DOHH2 (cell line): ENCODE results near the gene FBLN7.

Experiments
- H3F3A ChIP-seq: fragments of 200-600 bp; sonication (generic), shearing (Covaris generic); 2 replicates; pipeline ENCODE4 v1.6.0; 2016; ENCODE audit warnings: antibody characterized with exemption, mild to moderate bottlenecking; ENCODE audit not compliant: control insufficient read depth, insufficient read depth
- H3K27ac ChIP-seq: fragments of 200-600 bp; sonication (generic); 2 replicates; pipeline ENCODE4 v1.5.1; 2014; ENCODE audit warnings: low read depth, mild to moderate bottlenecking, low read length, moderate library complexity
- H3K27me3 ChIP-seq: fragments of 200-600 bp; sonication (generic); 2 replicates; pipeline ENCODE4 v1.6.1; 2014; ENCODE audit warnings: mild to moderate bottlenecking, low read length, mixed read lengths; ENCODE audit not compliant: control insufficient read depth
- H3K36me3 ChIP-seq: fragments of 200-600 bp; sonication (generic); 2 replicates; pipeline ENCODE4 v1.6.1; 2014; ENCODE audit warnings: mild to moderate bottlenecking, low read length, moderate library complexity, mixed read lengths; ENCODE audit not compliant: control insufficient read depth
- H3K4me1 ChIP-seq: fragments of 200-600 bp; sonication (generic); 2 replicates; pipeline ENCODE4 v1.6.1; 2014; ENCODE audit warnings: mild to moderate bottlenecking, low read length, mixed read lengths; ENCODE audit not compliant: control insufficient read depth
- H3K4me2 ChIP-seq: fragments of 200-600 bp; sonication (generic); 2 replicates; pipeline ENCODE4 v1.6.0; 2014; ENCODE audit warnings: mild to moderate bottlenecking, low read length, moderate library complexity
- H3K4me3 ChIP-seq: fragments of 200-600 bp; sonication (generic); 2 replicates; pipeline ENCODE4 v1.5.1; 2014; ENCODE audit warnings: mild to moderate bottlenecking, low read length, mixed read lengths
- H3K79me2 ChIP-seq: fragments of 200-600 bp; sonication (generic); 2 replicates; pipeline ENCODE4 v1.6.1; 2014; ENCODE audit warnings: mild to moderate bottlenecking, low read length, mixed read lengths; ENCODE audit not compliant: control insufficient read depth
- H3K9me2 ChIP-seq: fragments of 200-600 bp; sonication (generic); replicated peaks from 2 replicates; pipeline ENCODE4 v1.6.1; 2014; ENCODE audit warnings: mild to moderate bottlenecking, low read length, mixed read lengths; ENCODE audit not compliant: control insufficient read depth
- H3K9me3 ChIP-seq: fragments of 200-600 bp; sonication (generic); 2 replicates; pipeline ENCODE4 v1.6.1; 2014; ENCODE audit warnings: antibody characterized with exemption, low read length, mixed read lengths; ENCODE audit not compliant: control insufficient read depth, insufficient read depth
- H4K20me1 ChIP-seq: fragments of 200-600 bp; sonication (generic); 2 replicates; pipeline ENCODE4 v1.6.0; 2014; ENCODE audit warnings: low read depth, mild to moderate bottlenecking, antibody characterized with exemption, low read length, moderate library complexity; ENCODE audit not compliant: control insufficient read depth, insufficient read depth
- EZH2phosphoT487 ChIP-seq: fragments of 200-600 bp; sonication (generic); IDR thresholded peaks from 2 replicates; pipeline ENCODE4 v1.6.1; 2017; ENCODE audit warnings: borderline replicate concordance, mild to moderate bottlenecking, antibody characterized with exemption, low read length, moderate library complexity, mixed read lengths
- TF ChIP-seq, protein P1 (sequence below): fragments of 200-600 bp; sonication (generic); IDR thresholded peaks from one replicate; pipeline ENCODE4 v1.5.1; 2014; ENCODE audit warnings: antibody characterized with exemption, mild to moderate bottlenecking, low read depth, low read length; ENCODE audit not compliant: poor library complexity, severe bottlenecking

FBLN7 gene

DNA sequence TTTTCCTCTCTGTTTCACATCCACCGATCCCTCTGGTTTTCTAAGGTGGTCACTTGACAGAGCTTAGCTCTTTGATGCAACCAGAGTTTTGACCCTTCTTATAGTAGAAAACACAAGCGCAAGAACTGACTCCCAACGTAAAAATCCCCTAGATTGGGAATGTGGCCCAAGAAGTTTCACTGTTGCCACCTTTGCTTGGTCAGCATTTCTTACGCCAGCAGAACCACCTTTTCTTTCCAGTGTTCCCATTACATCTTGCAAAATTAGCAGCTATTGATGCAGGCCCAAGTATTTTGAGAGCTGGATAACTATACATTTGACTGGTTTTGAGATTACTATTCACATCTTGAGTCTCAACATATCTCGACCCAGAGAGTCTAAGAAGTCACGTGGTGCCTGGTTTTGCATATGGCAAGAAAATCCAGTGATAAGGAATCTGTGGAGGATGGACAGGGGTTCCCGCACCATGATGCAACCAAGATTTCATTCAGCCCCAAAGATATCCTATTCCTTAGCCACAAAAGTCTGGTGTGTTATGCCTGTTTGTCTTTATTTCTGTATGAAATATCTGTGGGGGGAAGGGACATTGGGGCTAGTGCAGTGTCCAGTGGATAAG lies 37.9 kb downstream of the FBLN7 start:
- Histone ChIP-seq H3K9me2 (no peaks in the 10 kb centered on the region), H3K79me2 (no peaks in the 10 kb centered on the region), H3K9me3 (no peaks in the 10 kb centered on the region), H3K36me3 (no peaks in the 10 kb centered on the region), H3K27ac (no peak overlapping the region), H3K4me3 (no peak overlapping the region), H3K4me1 (peaks cover 8% of the 10 kb centered on the region), H4K20me1 (no peaks in the 10 kb centered on the region), H3K4me2 (no peak overlapping the region), H3F3A (no peaks in the 10 kb centered on the region), H3K27me3 (no peaks in the 10 kb centered on the region)
- TF ChIP-seq EZH2phosphoT487 = no peak
- TF ChIP-seq, protein P1, sequence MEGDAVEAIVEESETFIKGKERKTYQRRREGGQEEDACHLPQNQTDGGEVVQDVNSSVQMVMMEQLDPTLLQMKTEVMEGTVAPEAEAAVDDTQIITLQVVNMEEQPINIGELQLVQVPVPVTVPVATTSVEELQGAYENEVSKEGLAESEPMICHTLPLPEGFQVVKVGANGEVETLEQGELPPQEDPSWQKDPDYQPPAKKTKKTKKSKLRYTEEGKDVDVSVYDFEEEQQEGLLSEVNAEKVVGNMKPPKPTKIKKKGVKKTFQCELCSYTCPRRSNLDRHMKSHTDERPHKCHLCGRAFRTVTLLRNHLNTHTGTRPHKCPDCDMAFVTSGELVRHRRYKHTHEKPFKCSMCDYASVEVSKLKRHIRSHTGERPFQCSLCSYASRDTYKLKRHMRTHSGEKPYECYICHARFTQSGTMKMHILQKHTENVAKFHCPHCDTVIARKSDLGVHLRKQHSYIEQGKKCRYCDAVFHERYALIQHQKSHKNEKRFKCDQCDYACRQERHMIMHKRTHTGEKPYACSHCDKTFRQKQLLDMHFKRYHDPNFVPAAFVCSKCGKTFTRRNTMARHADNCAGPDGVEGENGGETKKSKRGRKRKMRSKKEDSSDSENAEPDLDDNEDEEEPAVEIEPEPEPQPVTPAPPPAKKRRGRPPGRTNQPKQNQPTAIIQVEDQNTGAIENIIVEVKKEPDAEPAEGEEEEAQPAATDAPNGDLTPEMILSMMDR = no peak

DNA sequence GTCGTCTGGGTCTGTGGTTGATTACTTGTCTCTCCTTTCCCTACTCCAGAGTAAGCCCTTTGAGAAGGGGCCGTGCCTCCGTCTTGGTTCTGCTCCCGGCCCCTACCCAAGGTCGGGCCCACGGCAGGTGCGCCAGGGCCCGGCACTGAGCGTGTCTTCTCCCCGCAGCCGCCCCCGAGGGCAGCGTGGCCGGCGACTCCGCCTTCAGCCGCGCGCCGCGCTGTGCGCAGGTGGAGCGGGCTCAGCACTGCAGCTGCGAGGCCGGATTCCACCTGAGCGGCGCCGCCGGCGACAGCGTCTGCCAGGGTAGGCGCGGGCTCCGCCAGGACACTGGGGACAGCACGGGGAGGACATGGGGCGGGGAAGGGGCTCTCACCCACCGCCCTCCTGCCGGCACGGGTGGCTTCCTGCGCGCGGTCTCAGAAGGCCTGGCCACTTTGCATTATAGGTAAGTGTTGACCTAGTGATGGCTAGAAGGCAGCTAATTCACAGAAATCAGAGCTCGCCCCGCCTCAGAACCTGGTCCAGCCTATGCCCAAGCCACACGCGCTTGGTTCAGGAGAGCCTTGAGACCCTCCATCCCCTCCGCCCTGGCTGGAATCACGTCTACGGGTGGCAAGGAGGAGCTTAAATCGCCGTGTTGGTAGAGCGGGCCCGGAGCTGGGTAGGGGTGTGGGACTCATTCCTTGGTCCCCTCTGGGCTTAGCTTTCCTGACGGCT lies 43.5 kb downstream of the FBLN7 start:
- no peaks in the 10 kb centered on the region for H3K27me3 ChIP-seq
- no peaks in the 10 kb centered on the region for H3K36me3 ChIP-seq
- H4K20me1 ChIP-seq = no peaks in the 10 kb centered on the region
- no peaks in the 10 kb centered on the region for H3K9me2 ChIP-seq
- no peaks in the 10 kb centered on the region for H3K79me2 ChIP-seq
- no peaks in the 10 kb centered on the region for H3K9me3 ChIP-seq
- no peak overlapping the region for H3K4me3 ChIP-seq
- H3K4me2 ChIP-seq = no peak overlapping the region
- H3K4me1 ChIP-seq = no peaks in the 10 kb centered on the region
- H3K27ac ChIP-seq = no peak overlapping the region
- TF ChIP-seq, protein P1 = no peak
- no peak for TF ChIP-seq EZH2phosphoT487
- no peaks in the 10 kb centered on the region for H3F3A ChIP-seq

DNA sequence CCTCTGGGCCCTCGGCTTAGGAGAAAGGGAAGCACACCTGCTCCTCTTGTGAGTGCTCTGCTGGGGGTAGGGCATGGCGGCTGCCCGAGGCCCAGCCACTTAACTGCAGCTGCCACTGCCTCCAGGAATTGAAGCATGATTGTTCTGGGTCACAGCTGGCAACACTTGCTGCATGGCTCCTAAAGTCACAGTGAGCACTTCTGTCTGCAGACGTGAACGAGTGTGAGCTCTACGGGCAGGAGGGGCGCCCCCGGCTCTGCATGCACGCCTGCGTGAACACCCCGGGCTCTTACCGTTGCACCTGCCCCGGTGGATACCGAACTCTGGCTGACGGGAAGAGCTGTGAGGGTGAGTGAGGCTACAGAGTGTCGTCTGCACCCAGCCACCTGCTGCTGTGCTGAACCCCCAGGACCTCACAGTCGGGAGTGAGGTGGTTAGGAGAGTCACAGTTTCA lies 44.4 kb downstream of the FBLN7 start:
- Histone ChIP-seq H3K4me1 (peaks cover 6% of the 10 kb centered on the region), H3K36me3 (no peaks in the 10 kb centered on the region), H4K20me1 (no peaks in the 10 kb centered on the region), H3K79me2 (no peaks in the 10 kb centered on the region), H3F3A (no peaks in the 10 kb centered on the region), H3K4me2 (no peak overlapping the region), H3K27me3 (no peaks in the 10 kb centered on the region), H3K4me3 (no peak overlapping the region), H3K9me2 (no peaks in the 10 kb centered on the region), H3K9me3 (no peaks in the 10 kb centered on the region), H3K27ac (no peak overlapping the region)
- TF ChIP-seq, protein P1 = no peak
- no peak for TF ChIP-seq EZH2phosphoT487
